ENCODE results near the gene CHST4.

GRCh38 chr16:71480956-71481355 is 45.3 kb upstream of the CHST4 start:
- TF ChIP-seq EZH2 (IDR thresholded peaks at IDR 0.05; ENCODE audit: borderline replicate concordance, low read length) (no peak), CTCF (conservative IDR thresholded peaks at IDR 0.05 in 1 of 2, IDR thresholded peaks at IDR 0.05 in 1 of 2; ENCODE audit: extremely low read depth in 1 of 2, insufficient read depth in 1 of 2, low read depth in 1 of 2, low read length in 2 of 2) (no peak)

Data from mammary epithelial cell (primary cell).